Posterior cingulate gyrus (tissue), 11 donors: ENCODE results near the gene KCNK13.
"Not testable (repeated sequence)": the region's sequence is repeated elsewhere in the genome, so short reads cannot be mapped to it uniquely, and the experiment has no call there.

Source experiments
- DNase-seq, 10 donors: peaks; one replicate each; pipeline versions ENCODE4 v3.0.0 to v3.0.0-alpha.2; 2020 to 2021; ENCODE audit warnings: mixed read lengths in 3 of 10
- intact Hi-C: fragments of 100-400 bp; cut with DNase I; formaldehyde crosslinking; loops from one replicate; pipeline ENCODE4 v1.15.1; 2023

The KCNK13 gene

GRCh38 chr14:90184571-90185266, 122.9 kb downstream of the KCNK13 start:
- DNase-seq: no peak
- intact Hi-C loops: no loop called here

- DNase-seq: no peak
- intact Hi-C loops: no loop called here
Observed at GRCh38 chr14:90188588-90188987, 126.8 kb downstream of the KCNK13 start.

- DNase-seq: no peak
- intact Hi-C loops: no loop called here
Observed at GRCh38 chr14:90191154-90191553, 129.4 kb downstream of the KCNK13 start.

GRCh38 chr14:90191585-90191984, 129.8 kb downstream of the KCNK13 start:
- no peak for DNase-seq
- intact Hi-C loops: no loop called here

GRCh38 chr14:90193925-90194324, 132.1 kb downstream of the KCNK13 start:
- no peak for DNase-seq
- intact Hi-C loops: no loop called here

- intact Hi-C loops: no loop called here
- DNase-seq: no peak
Observed at GRCh38 chr14:90194706-90195105, 132.9 kb downstream of the KCNK13 start.

GRCh38 chr14:90198541-90199060, 136.8 kb downstream of the KCNK13 start:
- no peak for DNase-seq
- intact Hi-C loops: no loop called here

- DNase-seq, intact Hi-C loops: not testable (repeated sequence)
Observed at GRCh38 chr14:90200546-90200945, 138.8 kb downstream of the KCNK13 start.

- intact Hi-C loops: no loop called here
- no peak for DNase-seq
Observed at GRCh38 chr14:90201344-90201743, 139.6 kb downstream of the KCNK13 start.

- intact Hi-C loops: no loop called here
- no peak for DNase-seq
Observed at GRCh38 chr14:90204516-90204915, 142.7 kb downstream of the KCNK13 start.

GRCh38 chr14:90213099-90213748, 151.4 kb downstream of the KCNK13 start:
- DNase-seq: no peak
- intact Hi-C loops: no loop called here

GRCh38 chr14:90228478-90228877, 166.7 kb downstream of the KCNK13 start:
- no peak for DNase-seq
- intact Hi-C loops: no loop called here

GRCh38 chr14:90229942-90230341, 168.1 kb downstream of the KCNK13 start:
- intact Hi-C loops: loop anchor here (10.0 kb wide), 1 partner anchor 1185 kb away; no protein-coding TSS in a partner anchor
- not testable (repeated sequence) for DNase-seq
